Astrocyte (in vitro differentiated cells and primary cell): ENCODE measurements around the gene PIP5K1A. TPM values are rescaled to one million over a fixed set of nuclear protein-coding genes. Genes with fewer than 3 reads are reported as not detected.

Experiments used
- DNase-seq: peaks from one replicate; pipeline ENCODE4 v3.0.0-alpha.2; 2010; ENCODE audit warnings: low read depth
- FAIRE-seq: peaks from 2 replicates; lab custom pipeline; 2011; peaks lifted over from hg19 to GRCh38; lab: Jason Lieb, UNC
- H2AFZ ChIP-seq: 2 replicates; pipeline ENCODE4 v1.6.0; 2012; ENCODE audit warnings: low read depth, low read length, inconsistent platforms
- H3K27ac ChIP-seq: 2 replicates; pipeline ENCODE4 v1.5.1; 2011; ENCODE audit warnings: low read depth, low read length, inconsistent platforms
- H3K27me3 ChIP-seq: 2 replicates; pipeline ENCODE4 v1.6.0; 2011; ENCODE audit warnings: low read length, inconsistent platforms; ENCODE audit not compliant: insufficient read depth
- H3K36me3 ChIP-seq: 2 replicates; pipeline ENCODE4 v1.5.1; 2011; ENCODE audit warnings: low read length, inconsistent platforms; ENCODE audit not compliant: insufficient read depth
- H3K4me1 ChIP-seq: 2 replicates; pipeline ENCODE4 v1.5.1; 2011; ENCODE audit warnings: low read length, inconsistent platforms; ENCODE audit not compliant: insufficient read depth
- H3K4me2 ChIP-seq: 2 replicates; pipeline ENCODE4 v1.6.0; 2012; ENCODE audit warnings: low read length, inconsistent platforms
- H3K4me3 ChIP-seq: 2 replicates; pipeline ENCODE4 v1.5.1; 2011; ENCODE audit warnings: low read depth, mild to moderate bottlenecking, low read length, inconsistent platforms; ENCODE audit not compliant: insufficient read depth
- H3K79me2 ChIP-seq: 2 replicates; pipeline ENCODE4 v1.6.0; 2012; ENCODE audit warnings: mild to moderate bottlenecking, low read length, inconsistent platforms; ENCODE audit not compliant: insufficient read depth
- H3K9ac ChIP-seq: 2 replicates; pipeline ENCODE4 v1.6.0; 2012; ENCODE audit warnings: mild to moderate bottlenecking, low read length, inconsistent platforms
- H3K9me3 ChIP-seq: 2 replicates; pipeline ENCODE4 v1.5.1; 2012; ENCODE audit warnings: low read depth, mild to moderate bottlenecking, low read length, inconsistent platforms; ENCODE audit not compliant: insufficient read depth
- H4K20me1 ChIP-seq: 2 replicates; pipeline ENCODE4 v1.6.0; 2012; ENCODE audit warnings: low read length, inconsistent platforms; ENCODE audit not compliant: insufficient read depth
- H3K27ac Mint-ChIP-seq: one replicate; pipeline ENCODE4 v1.8.0; 2021; ENCODE audit warnings: mild to moderate bottlenecking, mixed read lengths; ENCODE audit not compliant: unreplicated experiment
- H3K27me3 Mint-ChIP-seq: one replicate; pipeline ENCODE4 v1.8.0; 2021; ENCODE audit warnings: low read depth, mixed read lengths; ENCODE audit not compliant: unreplicated experiment
- H3K36me3 Mint-ChIP-seq: one replicate; pipeline ENCODE4 v1.8.0; 2021; ENCODE audit warnings: low read depth, mixed read lengths; ENCODE audit not compliant: unreplicated experiment
- H3K4me1 Mint-ChIP-seq: one replicate; pipeline ENCODE4 v1.8.0; 2021; ENCODE audit warnings: low read depth, mixed read lengths; ENCODE audit not compliant: unreplicated experiment
- H3K4me3 Mint-ChIP-seq: one replicate; pipeline ENCODE4 v1.8.0; 2021; ENCODE audit warnings: mild to moderate bottlenecking, moderate library complexity, mixed read lengths; ENCODE audit not compliant: unreplicated experiment
- H3K9me3 Mint-ChIP-seq: one replicate; pipeline ENCODE4 v1.8.0; 2021; ENCODE audit warnings: mild to moderate bottlenecking, mixed read lengths; ENCODE audit not compliant: unreplicated experiment
- CTCF ChIP-seq: IDR thresholded peaks from 2 replicates; pipeline ENCODE4 v1.5.1; 2011; ENCODE audit warnings: low read depth, mild to moderate bottlenecking, inconsistent platforms, low read length, moderate library complexity; ENCODE audit not compliant: insufficient read depth
- EZH2 ChIP-seq: IDR thresholded peaks from 2 replicates; pipeline ENCODE4 v1.6.1; 2012; ENCODE audit warnings: mild to moderate bottlenecking, low read length, inconsistent platforms; ENCODE audit not compliant: insufficient read depth
- total RNA-seq: library from RNA; stranded (reverse); gene quantifications from 2 replicates; pipeline ENCODE4 v1.2.1, GENCODE V29; 2021

Gene PIP5K1A
- total RNA-seq, 1 donor from 2014 or later: 121 TPM

GRCh38 chr1:151166505-151166956 is 31.8 kb upstream of the PIP5K1A start:
- H3K4me1 ChIP-seq: peaks cover 15% of the 10 kb centered on the region
- peaks cover 6% of the 10 kb centered on the region for H4K20me1 ChIP-seq
- peak overlapping the region; percentile 99 for H3K4me3 ChIP-seq
- no peaks in the 10 kb centered on the region for H3K27me3 ChIP-seq
- Mint-ChIP-seq H3K4me3 (peak overlapping the region; percentile 96), H3K36me3 (peaks cover 22% of the 10 kb centered on the region), H3K27ac (peak overlapping the region; percentile 94), H3K27me3 (no peaks in the 10 kb centered on the region), H3K9me3 (no peaks in the 10 kb centered on the region), H3K4me1 (peaks cover 11% of the 10 kb centered on the region)
- H3K9me3 ChIP-seq: no peaks in the 10 kb centered on the region
- H2AFZ ChIP-seq: peak overlapping the region; percentile 74
- no peak for TF ChIP-seq EZH2
- no peak for TF ChIP-seq CTCF
- peaks cover 41% of the 10 kb centered on the region for H3K79me2 ChIP-seq
- DNase-seq: peak; percentile 77
- FAIRE-seq: no peak
- H3K27ac ChIP-seq: peak overlapping the region; percentile 91
- peak overlapping the region; percentile 98 for H3K9ac ChIP-seq
- H3K4me2 ChIP-seq: peak overlapping the region; percentile 95
- peaks cover 3% of the 10 kb centered on the region for H3K36me3 ChIP-seq

- Histone ChIP-seq H4K20me1 (peaks cover 6% of the 10 kb centered on the region), H3K27ac (peak overlapping the region; percentile 91), H3K27me3 (no peaks in the 10 kb centered on the region), H2AFZ (no peak overlapping the region), H3K79me2 (peaks cover 41% of the 10 kb centered on the region), H3K4me3 (peak overlapping the region; percentile 99), H3K4me1 (peaks cover 15% of the 10 kb centered on the region), H3K36me3 (no peaks in the 10 kb centered on the region), H3K9ac (peak overlapping the region; percentile 98), H3K9me3 (no peaks in the 10 kb centered on the region), H3K4me2 (peak overlapping the region; percentile 95)
- Mint-ChIP-seq H3K27ac (peak overlapping the region; percentile 94), H3K4me3 (peak overlapping the region; percentile 96), H3K9me3 (no peaks in the 10 kb centered on the region), H3K36me3 (peaks cover 18% of the 10 kb centered on the region), H3K4me1 (peaks cover 11% of the 10 kb centered on the region), H3K27me3 (no peaks in the 10 kb centered on the region)
- FAIRE-seq (no peak), DNase-seq (no peak)
- TF ChIP-seq CTCF (no peak), EZH2 (no peak)
Observed at GRCh38 chr1:151167116-151167515, 31.2 kb upstream of the PIP5K1A start.

DNA sequence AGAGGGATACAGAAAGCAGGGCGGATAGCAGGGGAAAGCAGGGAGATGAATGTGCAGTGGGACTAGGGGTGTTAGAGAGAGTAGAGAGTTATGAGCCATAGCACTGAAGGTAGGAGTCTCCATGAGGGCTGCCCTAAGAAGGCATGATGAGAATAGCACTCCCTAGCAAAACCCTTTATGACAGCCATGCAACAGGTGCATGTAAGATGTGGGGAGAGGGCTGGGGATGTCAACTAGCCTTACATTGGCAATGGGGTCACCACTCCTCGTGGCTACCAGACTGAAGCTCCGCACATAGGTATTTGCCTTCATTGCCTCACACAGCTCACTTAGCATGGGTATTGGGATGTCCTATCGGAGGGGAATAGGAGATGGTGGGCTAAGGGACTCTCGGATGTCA is 27.2 kb upstream of the PIP5K1A start:
- Mint-ChIP-seq H3K27me3 (no peaks in the 10 kb centered on the region), H3K27ac (peak overlapping the region; percentile 22), H3K4me3 (peak overlapping the region; percentile 2), H3K36me3 (peaks cover 23% of the 10 kb centered on the region), H3K9me3 (no peaks in the 10 kb centered on the region), H3K4me1 (peaks cover 6% of the 10 kb centered on the region)
- H3K27ac ChIP-seq: no peak overlapping the region
- no peak overlapping the region for H3K9ac ChIP-seq
- no peaks in the 10 kb centered on the region for H3K27me3 ChIP-seq
- no peak overlapping the region for H3K4me2 ChIP-seq
- no peak for DNase-seq
- H3K4me1 ChIP-seq: peaks cover 7% of the 10 kb centered on the region
- H3K4me3 ChIP-seq: no peak overlapping the region
- H3K79me2 ChIP-seq: peaks cover 20% of the 10 kb centered on the region
- TF ChIP-seq CTCF (no peak), EZH2 (no peak)
- H4K20me1 ChIP-seq: peaks cover 6% of the 10 kb centered on the region
- no peak overlapping the region for H2AFZ ChIP-seq
- H3K9me3 ChIP-seq: no peaks in the 10 kb centered on the region
- FAIRE-seq: no peak
- peaks cover 7% of the 10 kb centered on the region for H3K36me3 ChIP-seq
